ENCODE data around the gene KLF15.

KLF15 gene

DNA sequence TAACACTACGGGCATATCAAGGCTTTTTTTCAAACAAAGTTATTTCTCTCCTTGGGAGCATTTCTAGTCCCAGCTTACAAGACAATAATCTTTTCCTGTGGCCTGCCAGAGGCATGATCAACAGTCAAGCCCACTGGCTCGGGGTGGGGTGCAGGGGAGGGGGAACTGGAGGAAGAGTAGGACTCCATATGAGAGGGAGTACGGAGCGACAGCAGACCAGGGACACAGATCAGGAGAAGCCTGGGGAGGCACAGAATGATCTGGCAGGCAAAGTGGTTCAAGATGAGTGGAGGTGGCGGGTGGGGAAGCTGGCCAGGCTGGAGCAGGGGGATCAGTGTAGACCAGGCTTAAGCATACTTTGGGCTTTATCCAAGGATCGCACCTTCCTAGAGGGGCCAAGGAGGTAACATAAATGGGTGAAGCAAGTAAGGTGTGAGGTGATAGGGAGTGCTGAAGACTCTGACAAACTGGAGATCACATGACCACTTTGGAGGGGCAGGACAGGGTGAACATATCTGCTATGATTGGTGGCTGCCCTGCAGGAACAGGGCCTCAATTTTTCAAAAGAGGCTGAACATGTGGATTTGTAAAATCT, 37.4 kb downstream of the KLF15 start:
- no peak for DNase-seq

DNA sequence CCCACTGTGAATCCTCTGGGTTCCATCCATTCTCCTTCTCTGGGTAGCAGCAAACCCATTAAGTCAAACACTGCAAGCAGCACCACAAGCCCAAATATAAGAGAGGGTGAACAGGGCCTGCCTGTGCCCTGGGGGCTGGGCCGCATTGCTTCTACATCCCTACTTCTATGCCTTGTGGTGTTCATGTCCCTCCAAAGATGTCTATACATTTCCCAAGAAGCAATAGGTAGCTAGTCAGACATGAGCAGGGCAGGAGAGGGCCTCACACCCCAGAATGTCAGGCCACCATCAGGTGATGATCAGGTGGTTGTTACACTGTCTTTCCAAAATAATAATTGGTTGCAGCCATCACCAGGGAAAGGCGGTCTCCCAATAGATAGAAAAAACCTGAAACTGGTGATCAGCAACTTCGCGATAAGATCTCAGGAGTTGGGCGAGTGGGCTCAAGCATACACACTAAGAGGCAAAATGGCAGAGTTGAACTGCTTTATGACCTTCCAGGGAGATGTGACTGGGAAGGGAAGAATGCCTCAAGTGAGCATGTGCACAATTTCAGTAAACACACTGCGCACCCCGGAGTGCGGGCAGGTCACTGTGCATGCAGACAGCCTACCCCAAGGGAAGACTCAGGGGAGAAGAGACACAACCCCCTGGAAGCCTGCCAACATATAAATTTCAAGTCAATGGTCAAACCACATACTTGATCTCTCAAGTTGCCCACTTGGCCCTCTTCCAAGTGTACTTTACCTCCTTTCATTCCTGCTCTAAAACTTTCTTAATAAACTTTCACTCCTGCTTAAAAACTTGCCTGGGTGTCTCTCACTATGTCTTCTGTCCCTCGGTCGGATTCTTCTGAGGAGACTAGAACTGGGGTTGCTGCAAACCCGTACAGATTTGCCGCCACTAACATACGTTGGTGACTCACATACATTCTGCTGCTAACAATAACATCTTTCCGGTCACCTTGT, 39.9 kb downstream of the KLF15 start:
- DNase-seq = no peak

DNA sequence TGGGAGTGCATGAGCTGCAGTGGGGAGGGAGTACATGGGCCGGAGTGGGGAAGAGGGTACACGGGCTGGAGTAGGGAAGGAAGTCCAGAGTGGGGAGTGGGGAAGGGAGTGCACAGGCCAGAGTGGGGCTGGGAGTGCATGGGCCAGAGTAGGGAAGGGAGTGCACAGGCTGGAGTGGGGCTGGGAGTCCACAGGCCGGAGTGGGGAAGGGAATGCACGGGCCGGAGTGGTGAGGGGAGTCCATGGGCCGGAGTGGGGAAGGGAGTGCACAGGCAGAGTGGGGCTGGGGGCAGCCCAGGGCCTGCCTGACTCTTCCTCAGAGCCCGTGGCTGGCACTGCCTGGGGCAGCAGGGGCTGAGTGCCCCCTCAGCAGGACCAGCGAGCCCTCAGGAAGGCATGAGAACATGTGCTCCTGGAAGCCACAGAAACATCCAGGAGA, 40.7 kb downstream of the KLF15 start:
- no peak for DNase-seq

DNA sequence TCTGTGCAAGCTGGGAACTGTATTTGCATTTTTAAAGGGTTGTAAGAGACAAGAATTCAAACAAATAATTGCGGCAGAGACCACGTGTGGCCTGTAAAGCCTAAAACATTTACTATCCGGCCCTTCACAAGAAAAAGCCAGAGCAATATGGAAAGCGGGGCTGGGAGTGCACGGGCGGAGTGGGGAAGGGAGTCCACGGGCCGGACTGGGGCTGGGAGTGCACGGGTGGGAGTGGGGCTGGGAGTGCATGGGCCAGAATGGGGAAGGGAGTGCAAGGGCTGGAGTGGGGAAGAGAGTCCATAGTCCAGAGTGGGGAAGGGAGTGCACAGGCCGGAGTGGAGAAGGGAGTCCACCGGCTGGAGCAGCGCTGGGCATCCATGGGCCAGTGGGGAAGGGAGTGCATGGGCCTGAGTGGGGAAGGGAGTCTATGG, 41.2 kb downstream of the KLF15 start:
- DNase-seq = no peak

DNA sequence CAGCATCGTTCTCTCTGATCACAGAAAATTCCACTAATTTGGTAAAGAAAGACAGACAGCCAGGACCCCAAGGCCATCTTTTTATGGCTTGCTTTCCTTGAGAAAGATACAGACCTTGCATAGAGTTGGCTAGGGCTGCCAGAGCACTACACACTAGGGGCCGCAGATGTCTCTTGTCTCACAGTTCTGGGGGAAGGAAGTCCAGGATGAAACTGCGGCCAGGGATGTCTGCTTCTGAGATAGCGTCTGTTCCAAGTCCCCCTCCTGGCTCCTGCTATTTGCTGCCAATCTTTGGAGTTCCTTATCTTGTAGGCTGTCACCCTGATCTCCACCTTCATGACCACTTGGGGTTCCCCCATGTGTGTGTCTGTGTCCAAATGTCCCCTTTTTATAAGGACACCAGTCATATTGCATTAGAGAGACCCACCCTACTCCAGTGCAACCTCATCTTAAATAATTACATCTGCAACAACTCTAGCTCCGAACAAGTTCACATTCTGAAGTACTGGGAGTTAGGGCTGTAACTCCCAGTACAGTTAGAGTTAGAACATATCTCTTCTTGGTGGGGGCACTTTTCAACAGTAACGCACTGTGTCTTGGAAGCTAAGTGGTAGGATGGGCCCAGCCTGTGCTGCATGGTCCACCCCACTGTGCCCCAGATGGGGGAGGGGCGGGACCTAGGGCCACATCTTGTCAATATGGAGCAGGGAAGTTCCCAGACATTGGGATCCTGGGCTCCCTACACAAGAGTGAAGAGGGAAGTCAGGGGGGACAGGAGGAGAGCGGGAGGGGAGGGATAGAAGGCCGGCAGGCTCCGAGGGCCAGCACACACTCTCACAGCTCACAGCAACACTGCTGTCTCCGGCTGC, 42.2 kb downstream of the KLF15 start:
- no peak for DNase-seq

DNA sequence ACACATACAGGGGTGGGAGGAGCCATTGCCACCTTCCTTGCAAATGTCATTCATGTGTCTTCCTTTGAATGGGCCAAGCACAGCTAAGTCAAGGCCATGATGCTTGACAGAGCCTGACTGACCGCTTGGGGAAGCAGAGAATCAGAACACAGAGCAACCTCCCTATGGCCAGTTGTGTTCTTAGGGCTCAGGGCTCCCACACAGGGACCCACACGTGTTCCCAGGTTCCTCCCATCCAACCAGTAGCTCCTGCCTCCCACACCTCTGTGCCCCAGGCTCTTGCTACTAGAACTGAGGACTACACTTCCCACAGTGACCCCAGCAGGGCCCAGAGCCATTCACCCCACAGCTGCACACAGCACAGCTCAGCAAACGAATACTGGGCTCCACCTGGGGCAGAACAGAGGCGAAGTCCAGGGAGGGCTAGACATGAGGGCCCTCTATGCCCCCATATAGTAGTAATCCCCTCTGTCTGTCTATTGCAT, 42.9 kb downstream of the KLF15 start:
- no peak for DNase-seq

DNA sequence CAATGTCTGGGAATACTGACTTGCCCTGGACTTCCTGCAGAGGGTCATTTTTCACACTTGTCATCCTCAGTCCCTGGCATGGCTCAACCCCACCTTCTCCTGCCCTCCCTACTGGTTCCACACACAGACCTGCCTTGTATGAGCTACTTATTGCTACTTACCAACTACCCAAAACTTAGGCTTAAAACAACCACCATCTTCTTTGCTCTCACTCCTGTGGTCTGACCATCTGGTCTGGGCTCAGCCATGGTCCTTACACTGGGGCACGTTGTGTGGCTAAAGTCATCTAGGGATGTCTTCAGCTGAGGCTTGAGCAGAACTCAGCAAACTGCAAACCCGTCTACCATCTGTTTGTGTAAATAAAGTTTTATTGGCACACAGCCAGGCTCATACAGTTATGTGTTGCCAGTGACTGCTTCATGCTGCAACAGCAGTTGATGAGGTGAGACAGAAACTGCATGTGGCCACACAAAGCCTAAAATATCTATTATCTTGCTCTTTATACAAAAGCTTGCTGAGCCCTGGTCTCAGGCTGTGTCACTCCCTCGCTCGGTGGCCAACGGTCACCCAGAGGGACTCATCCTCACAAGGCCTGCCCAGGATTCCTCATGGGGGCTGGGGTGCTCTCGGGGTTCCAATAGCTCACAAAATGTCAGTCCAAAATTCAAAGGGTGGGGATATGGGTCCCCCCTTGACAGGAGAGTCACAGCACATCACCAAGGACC, 43.5 kb downstream of the KLF15 start:
- no peak for DNase-seq

DNA sequence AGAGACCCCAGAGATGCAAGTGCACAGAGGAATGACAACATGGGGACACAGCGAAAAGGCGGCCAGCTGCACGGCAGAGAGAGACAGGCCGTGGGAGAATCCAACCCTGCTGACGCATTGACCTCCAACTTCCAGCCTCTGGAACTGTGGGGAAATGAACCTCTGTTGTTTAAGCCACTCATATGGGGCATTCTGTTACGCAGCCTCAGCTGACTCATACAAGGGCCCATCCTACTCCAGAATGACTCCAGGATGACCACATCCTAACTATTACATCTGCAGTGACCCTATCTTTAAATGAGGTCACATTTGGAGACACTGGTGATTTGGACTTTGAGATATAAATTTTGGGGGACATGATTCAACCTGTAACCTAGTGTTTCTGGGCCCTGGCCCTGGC, 44.0 kb downstream of the KLF15 start:
- DNase-seq = no peak

DNA sequence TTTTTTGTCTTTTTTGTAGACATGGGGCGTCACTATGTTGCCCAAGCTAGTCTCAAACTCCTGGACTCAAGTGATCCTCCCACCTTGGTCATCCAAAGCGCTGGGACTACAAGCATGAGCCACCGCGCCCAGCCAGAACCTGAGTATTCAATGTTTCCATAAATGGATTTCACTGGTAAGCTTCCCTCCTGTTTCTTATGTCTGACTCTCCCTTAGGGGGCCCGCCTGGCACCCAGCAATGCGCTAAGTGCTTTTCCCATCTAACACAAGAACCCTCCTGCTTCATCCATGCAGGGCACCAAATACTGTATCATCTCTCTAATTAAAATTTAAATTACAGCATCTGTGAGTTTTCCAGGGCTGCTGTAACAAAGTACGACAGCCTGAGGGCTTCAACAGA, 44.9 kb downstream of the KLF15 start:
- no peak for DNase-seq

DNA sequence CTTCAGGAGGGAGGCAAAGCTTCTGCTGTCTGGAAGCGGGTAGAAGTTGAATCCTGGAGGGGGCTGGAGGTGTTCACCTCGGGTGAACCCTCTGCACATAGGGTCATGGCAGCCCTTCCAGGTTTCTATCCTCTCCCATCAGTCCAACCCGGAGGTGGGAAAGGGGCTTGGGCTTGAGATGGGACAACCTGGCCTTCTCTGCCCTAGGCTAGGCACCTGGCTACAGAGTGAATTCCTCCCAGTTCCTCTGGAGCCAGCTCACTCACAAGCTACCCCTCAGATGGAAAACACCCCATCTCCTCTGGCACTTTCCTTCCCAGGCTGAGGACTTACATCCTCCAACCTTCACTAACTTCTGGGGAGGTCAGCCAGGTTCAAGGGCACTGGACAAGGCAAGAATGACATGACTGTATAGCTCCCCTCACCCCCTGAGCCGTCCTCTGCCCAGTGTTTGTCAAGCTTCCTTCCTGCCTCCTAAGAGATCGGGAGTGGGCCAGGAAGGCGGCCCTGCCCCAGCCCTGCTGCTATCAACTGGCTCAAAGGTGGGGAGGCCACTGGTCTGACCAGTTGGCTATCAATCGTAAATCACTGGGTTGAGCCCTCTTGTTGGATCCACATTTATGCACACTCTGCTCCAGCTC, 45.8 kb downstream of the KLF15 start:
- no peak for DNase-seq

DNA sequence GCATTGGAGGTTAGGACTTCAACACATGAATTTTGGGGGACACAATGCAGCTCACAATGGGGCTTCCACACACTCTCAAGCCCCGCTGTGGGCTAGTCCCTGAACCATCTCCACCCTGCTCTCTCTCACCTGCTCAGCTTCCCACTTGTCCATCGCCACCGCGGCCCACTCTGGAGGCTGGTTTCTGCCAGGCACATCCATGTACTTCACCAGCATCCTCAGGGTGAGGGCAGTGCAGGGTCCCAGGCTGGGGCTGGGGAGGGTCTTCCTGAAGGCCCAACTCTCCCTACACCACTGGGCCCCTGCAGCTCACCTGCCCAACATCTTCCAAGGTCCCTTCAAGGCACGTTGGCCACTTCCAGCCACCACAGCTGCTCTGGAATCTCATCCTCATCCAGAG, 46.4 kb downstream of the KLF15 start:
- DNase-seq = no peak

DNA sequence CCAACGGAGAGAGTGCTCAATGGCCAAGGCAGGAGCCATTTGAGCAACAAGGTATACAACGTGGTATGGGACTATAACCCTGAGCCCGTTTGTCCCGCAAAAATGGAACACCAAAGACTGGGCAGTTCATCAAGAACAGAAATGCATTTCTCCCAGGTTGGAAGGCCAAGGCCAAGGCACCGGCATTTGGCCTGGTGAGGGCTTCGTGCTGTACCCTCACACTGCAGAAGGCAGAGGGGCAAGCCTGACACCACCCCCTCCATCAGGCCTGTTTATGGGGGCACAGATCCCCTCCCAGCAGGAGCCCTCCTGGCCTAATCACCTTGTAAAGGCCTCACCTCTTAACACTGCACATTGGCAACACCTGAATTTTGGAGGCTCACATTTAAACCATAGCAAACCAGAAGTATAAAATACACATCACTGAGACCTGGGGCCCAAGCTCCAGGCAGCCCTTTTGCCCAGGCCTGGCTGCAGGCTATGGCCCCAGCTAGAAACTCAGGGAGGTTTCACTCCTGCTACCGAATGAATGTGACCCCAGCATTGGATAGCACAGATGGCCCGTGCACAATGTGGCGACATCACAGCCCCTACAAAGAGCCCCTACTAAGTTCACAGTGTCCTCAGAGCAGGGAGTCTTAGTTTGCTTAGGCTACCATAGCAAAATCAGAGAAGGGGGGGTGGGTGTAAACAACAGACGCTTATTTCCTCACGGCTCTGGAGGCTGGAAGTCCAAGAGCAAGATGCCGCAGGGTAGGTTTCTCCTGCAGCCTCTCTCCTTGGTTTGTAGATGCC, 47.1 kb downstream of the KLF15 start:
- DNase-seq = no peak

DNA sequence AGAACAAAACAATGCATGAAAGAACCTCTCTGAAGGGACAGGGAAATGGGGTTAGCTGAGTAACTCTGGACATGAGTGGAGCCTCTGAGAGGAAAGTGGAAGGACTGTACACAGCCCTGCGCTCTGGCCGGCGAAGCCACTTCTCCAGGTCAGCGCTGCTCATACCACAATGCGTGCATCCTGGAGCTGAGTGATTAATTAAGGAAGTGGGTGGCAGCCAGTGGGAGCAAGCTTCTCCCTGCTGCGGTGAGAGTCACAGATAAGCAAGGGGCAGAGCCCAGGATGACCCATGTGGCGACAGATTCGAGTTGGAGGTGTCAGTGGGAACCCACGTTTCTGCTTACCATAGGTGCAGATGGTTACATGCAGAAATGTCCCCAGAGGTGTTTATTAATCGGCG, 48.0 kb downstream of the KLF15 start:
- no peak for DNase-seq

DNA sequence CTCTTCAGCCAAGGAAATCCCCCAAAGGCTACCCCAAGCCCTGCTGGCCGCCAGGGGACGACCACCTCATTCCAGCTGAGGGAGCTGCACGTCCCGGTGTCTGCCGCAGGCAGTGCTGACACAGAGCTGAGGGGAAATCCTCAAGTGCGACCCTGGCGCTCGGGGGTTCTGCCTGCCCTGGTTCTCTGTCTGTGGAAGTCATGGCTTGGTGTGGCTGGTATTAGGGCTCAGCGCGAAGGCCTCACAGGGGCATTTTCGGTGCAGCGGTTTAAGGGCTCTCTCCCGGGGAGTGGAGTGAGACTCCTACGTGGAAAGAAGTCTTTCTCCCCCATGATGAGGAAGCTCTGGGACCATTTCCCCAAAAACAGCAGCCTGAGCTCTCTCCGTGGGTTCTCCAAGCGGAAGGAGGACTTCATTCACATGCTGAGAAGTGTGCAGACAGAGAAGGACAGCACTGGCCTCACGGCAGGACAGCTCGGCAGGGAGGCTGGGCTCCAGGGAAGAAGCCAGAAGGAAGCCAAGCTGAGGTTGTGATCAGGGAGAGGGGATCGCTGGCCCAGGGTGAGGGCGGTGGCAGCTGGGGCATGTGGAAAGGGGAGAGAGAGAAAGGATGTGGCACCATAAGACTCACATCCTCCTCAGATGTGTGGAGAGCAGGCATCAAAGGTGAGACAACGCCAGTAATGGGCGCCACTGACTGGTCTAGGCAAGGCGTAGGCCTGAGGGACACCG, 48.6 kb downstream of the KLF15 start:
- no peak for DNase-seq

DNA sequence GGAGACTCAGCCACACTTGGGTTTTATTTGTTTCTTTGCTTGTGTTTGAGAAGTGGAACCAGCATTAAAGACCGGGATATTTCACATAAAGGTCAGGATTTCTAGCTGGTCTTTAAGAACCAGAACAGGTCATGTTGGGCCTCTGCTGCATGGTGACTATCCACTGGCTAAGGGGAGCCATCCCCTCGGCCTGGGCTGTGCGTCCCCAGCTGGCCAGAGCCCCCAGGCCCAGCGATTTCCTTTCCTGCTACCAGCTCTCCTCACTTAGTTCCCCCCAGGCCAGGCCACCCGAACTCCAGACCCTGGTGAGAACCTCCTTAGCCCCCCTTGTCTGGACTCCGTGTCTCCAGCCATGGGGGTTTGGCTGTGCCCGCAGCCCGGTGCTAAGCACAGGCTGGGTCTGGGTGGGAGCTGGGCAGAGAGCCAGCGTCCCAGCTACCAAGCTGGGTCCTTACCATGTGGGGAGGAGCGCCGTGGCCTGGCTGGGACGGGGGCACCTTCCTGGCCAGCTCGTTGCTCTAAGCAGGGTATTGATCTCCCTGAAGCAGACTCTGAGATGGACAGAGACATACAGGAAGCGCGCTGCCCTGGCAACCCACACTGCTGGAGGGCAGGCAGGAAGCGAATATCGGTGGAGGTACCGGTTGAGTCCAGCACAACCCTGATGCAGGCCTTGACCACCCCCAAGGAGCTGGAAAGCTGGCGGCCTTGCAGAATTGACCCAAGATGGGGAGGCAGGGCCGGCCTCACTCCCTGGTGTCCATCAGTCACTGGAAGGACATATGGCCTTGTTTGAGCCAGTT, 49.4 kb downstream of the KLF15 start:
- DNase-seq = no peak

DNA sequence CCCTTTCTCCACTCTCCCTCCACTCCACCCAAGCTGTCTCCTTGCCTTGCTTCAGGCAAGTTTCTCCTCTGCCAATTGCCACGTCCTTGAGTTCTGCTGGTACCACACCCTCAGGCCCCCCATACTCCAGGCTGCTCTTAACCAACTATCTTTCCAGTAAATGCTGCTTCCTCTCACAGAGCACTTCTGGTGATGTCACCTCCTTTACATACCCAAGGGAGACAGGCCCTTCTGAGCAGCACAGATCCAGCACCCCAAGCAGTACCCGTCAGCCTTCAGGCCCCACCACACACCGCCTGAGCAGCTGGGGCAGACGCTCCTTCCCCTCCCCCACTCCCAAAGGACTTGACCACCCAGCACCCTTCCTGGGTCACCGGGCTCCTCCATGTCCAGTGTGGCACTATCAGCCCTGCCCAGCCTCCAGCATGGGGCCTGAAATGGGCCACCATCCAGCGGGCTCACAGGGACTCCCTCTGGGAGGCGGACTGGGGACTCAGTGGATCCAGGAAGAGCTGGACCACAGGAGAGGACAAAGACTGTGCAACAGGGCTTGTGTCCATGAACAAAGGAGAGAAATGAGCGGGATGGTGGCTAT, 50.2 kb downstream of the KLF15 start:
- no peak for DNase-seq

DNA sequence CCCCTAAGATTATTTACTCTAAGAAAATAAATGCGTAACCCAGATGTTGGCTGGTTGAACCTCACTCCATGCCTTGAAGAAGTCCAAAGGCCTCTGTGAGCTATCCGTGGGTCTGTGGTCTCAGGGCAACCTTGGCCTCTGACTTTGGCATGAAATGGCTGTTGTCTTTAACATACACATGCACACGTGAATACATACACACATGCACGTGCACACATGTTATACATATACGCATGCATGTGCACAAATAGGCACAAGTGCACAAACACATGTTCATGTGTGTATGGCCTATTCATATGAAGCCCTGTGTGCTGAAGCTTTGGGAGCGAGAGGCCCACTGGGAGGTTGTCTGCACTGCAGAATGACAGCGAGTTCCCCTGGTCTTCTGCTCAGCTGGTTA, 50.8 kb downstream of the KLF15 start:
- DNase-seq = no peak

DNA sequence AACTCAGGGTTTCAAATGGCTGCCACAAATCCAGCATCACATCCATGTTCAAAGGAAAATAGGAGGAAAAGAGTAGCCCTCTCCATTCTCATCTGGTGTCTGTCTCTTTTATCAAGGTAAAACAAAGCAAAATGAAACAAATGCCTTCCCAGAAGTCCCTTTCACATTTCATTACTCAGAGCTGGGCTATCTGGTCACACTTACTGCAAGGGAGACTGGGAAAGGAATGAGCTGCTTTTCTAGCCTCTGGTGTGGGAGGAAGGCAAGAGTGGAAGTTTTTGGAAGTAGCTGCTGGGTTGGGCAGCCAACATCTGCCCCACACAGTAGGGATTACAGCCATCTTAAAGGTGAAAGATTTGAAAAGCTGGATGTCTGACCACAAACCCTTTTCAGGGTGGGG, 51.8 kb downstream of the KLF15 start:
- no peak for DNase-seq

DNA sequence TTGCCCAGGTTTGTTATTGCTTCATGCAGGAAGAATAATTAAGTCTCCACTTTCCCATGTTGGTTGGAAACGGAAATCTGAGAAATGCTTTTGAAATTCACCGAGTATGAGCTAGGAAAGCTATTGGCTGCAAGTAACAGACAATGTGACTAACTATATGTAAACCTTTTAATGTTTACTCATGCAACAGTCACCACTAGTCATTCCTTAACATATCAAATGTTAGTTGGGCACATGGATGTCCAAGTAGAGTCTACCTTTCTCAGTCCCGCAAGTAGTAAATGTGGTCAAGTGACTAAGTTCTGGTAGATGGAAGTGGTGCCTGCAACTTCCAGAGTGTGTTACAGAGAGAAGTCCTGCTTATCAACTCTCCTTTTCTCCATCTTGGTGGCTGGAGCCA, 52.5 kb downstream of the KLF15 start:
- no peak for DNase-seq

Measured in DMS79 (cell line).